Measurements from ENCODE around the gene DAG1. TPM values are rescaled to one million over a fixed set of nuclear protein-coding genes. Genes with fewer than 3 reads are reported as not detected.
A peak's percentile ranks its signal among the peaks of the same experiment; 100 is the strongest.

The DAG1 gene
- total RNA-seq, 1 experiment from 2014 or later: 40.3 TPM

- no peak for TF ChIP-seq CTCF (IDR thresholded peaks at IDR 0.05; ENCODE audit: unreplicated experiment)
- peak overlapping the region; percentile 77 for H3K27ac Mint-ChIP-seq (ENCODE audit: low read depth, unreplicated experiment)
- H3K4me1 Mint-ChIP-seq (ENCODE audit: insufficient read depth, unreplicated experiment): peaks cover 34% of the 10 kb centered on the region
- H3K9me3 Mint-ChIP-seq (ENCODE audit: unreplicated experiment): no peaks in the 10 kb centered on the region
- ChIA-PET POLR2A (interaction anchor here (0.6 to 4.6 kb wide), 18 partner anchors 9 to 505 kb away, joined by 3 to 83 read pairs (median 3); partner anchors contain the start of genes DAG1, RHOA, TCTA and USP19), CTCF (interaction anchor here (0.6 to 0.7 kb wide), 5 partner anchors 18 to 923 kb away, joined by 3 to 4 read pairs (median 3); no protein-coding TSS in a partner anchor)
- TSS peak; percentile 81 for BruUV-seq (replicated peaks)
- H3K36me3 Mint-ChIP-seq (ENCODE audit: insufficient read depth, unreplicated experiment): peaks cover 6% of the 10 kb centered on the region
- peak overlapping the region; percentile 42 for H3K4me3 Mint-ChIP-seq (ENCODE audit: unreplicated experiment)
- H3K27me3 Mint-ChIP-seq (ENCODE audit: insufficient read depth, unreplicated experiment): no peaks in the 10 kb centered on the region
- intact Hi-C loops (cut with micrococcal nuclease): loop anchor here (2.0 kb wide), 1 partner anchor 30 kb away; the partner anchor contains the start of gene DAG1
- peak; percentile 96 for DNase-seq (ENCODE audit: unreplicated experiment)
Measured at GRCh38 chr3:49500732-49501609, 30.9 kb downstream of the DAG1 start.

GRCh38 chr3:49501842-49502241 is 31.8 kb downstream of the DAG1 start:
- ChIA-PET POLR2A (interaction anchor here (0.8 to 4.6 kb wide), 5 partner anchors 9 to 409 kb away, joined by 3 to 83 read pairs (median 5); partner anchors contain the start of gene DAG1), CTCF (interaction anchor here (0.7 kb wide), 1 partner anchor 36 kb away, joined by 3 read pairs; no protein-coding TSS in a partner anchor)
- peaks cover 6% of the 10 kb centered on the region for H3K36me3 Mint-ChIP-seq (ENCODE audit: insufficient read depth, unreplicated experiment)
- H3K4me1 Mint-ChIP-seq (ENCODE audit: insufficient read depth, unreplicated experiment): peaks cover 34% of the 10 kb centered on the region
- H3K4me3 Mint-ChIP-seq (ENCODE audit: unreplicated experiment): no peak overlapping the region
- TF ChIP-seq CTCF (IDR thresholded peaks at IDR 0.05; ENCODE audit: unreplicated experiment): no peak
- intact Hi-C loops (cut with micrococcal nuclease): loop anchor here (2.0 kb wide), 1 partner anchor 31 kb away; the partner anchor contains the start of gene DAG1
- no peaks in the 10 kb centered on the region for H3K9me3 Mint-ChIP-seq (ENCODE audit: unreplicated experiment)
- no peak for DNase-seq (ENCODE audit: unreplicated experiment)
- no peaks in the 10 kb centered on the region for H3K27me3 Mint-ChIP-seq (ENCODE audit: insufficient read depth, unreplicated experiment)
- BruUV-seq (replicated peaks): no TSS peak
- peak overlapping the region; percentile 77 for H3K27ac Mint-ChIP-seq (ENCODE audit: low read depth, unreplicated experiment)

- H3K4me3 Mint-ChIP-seq (ENCODE audit: unreplicated experiment): no peak overlapping the region
- no peak for TF ChIP-seq CTCF (IDR thresholded peaks at IDR 0.05; ENCODE audit: unreplicated experiment)
- peaks cover 17% of the 10 kb centered on the region for H3K36me3 Mint-ChIP-seq (ENCODE audit: insufficient read depth, unreplicated experiment)
- no peaks in the 10 kb centered on the region for H3K27me3 Mint-ChIP-seq (ENCODE audit: insufficient read depth, unreplicated experiment)
- POLR2A ChIA-PET: interaction anchor here (1.3 kb wide), 1 partner anchor 36 kb away, joined by 5 read pairs; the partner anchor contains the start of gene DAG1
- H3K27ac Mint-ChIP-seq (ENCODE audit: low read depth, unreplicated experiment): no peak overlapping the region
- BruUV-seq (replicated peaks): no TSS peak
- CTCF ChIA-PET: interaction anchor here (0.6 to 1.2 kb wide), 3 partner anchors 33 to 637 kb away, joined by 3 to 4 read pairs (median 4); no protein-coding TSS in a partner anchor
- intact Hi-C loops (cut with micrococcal nuclease): no loop called here
- peaks cover 13% of the 10 kb centered on the region for H3K4me1 Mint-ChIP-seq (ENCODE audit: insufficient read depth, unreplicated experiment)
- no peak for DNase-seq (ENCODE audit: unreplicated experiment)
- no peaks in the 10 kb centered on the region for H3K9me3 Mint-ChIP-seq (ENCODE audit: unreplicated experiment)
Measured at GRCh38 chr3:49506906-49507305, 36.8 kb downstream of the DAG1 start.

- BruUV-seq (replicated peaks): no TSS peak
- no peak for TF ChIP-seq CTCF (IDR thresholded peaks at IDR 0.05; ENCODE audit: unreplicated experiment)
- no peak overlapping the region for H3K4me3 Mint-ChIP-seq (ENCODE audit: unreplicated experiment)
- ChIA-PET POLR2A (interaction anchor here (1.8 to 3.2 kb wide), 2 partner anchors 8 to 15 kb away, joined by 4 to 10 read pairs; no protein-coding TSS in a partner anchor), CTCF (interaction anchor here (0.5 to 1.1 kb wide), 5 partner anchors 19 to 1677 kb away, joined by 3 to 5 read pairs (median 3); no protein-coding TSS in a partner anchor)
- H3K9me3 Mint-ChIP-seq (ENCODE audit: unreplicated experiment): no peaks in the 10 kb centered on the region
- H3K27me3 Mint-ChIP-seq (ENCODE audit: insufficient read depth, unreplicated experiment): no peaks in the 10 kb centered on the region
- no peak for DNase-seq (ENCODE audit: unreplicated experiment)
- intact Hi-C loops (cut with micrococcal nuclease): no loop called here
- H3K36me3 Mint-ChIP-seq (ENCODE audit: insufficient read depth, unreplicated experiment): peaks cover 22% of the 10 kb centered on the region
- no peak overlapping the region for H3K27ac Mint-ChIP-seq (ENCODE audit: low read depth, unreplicated experiment)
- no peaks in the 10 kb centered on the region for H3K4me1 Mint-ChIP-seq (ENCODE audit: insufficient read depth, unreplicated experiment)
Measured at GRCh38 chr3:49509028-49509561, 39.0 kb downstream of the DAG1 start.
